Lower leg skin (tissue), 4 donors: Measurements from ENCODE around the gene SPAG9. TPM values are rescaled to one million over a fixed set of nuclear protein-coding genes. Genes with fewer than 3 reads are reported as not detected.

Source experiments
- DNase-seq, 2 donors: peaks; one replicate each; pipeline ENCODE4 v3.0.0-alpha.2; 2019; ENCODE audit warnings: low spot score in 2 of 2
- H3K4me3 ChIP-seq: fragments of 200-600 bp; sonication (generic); 2 replicates; pipeline ENCODE4 v1.5.1; 2017; ENCODE audit warnings: mild to moderate bottlenecking, low read depth; ENCODE audit not compliant: poor library complexity, severe bottlenecking
- POLR2A ChIP-seq, 2 donors: fragments of 450-650 bp; IDR thresholded peaks; one replicate each; pipeline ENCODE4 v1.6.1; 2016 to 2017; ENCODE audit warnings: antibody characterized with exemption in 2 of 2, mild to moderate bottlenecking in 1 of 2, moderate library complexity in 1 of 2
- WGBS, 2 donors: methylation state at CpG; one replicate each; pipeline ENCODE4 v1.1.5; 2018; 5-methylcytosine and 5-hydroxymethylcytosine counted together
- intact Hi-C: fragments of 100-400 bp; cut with DNase I; formaldehyde crosslinking; loops from one replicate; pipeline ENCODE4 v1.15.0; 2023; ENCODE audit warnings: low total_unique reads
- total RNA-seq, 4 donors: library from RNA; depleted of rRNA; stranded (reverse); fragments of >200 nt; gene quantifications; one replicate each; pipeline ENCODE4 v1.1.0, GENCODE V29; 2016
- TF ChIP-seq, protein P1 (sequence below), 3 donors: fragments of 450-650 bp; IDR thresholded peaks; one replicate each; pipeline ENCODE4 v1.5.1; 2016; ENCODE audit warnings: antibody characterized with exemption in 3 of 3, mild to moderate bottlenecking in 3 of 3, moderate library complexity in 2 of 3

SPAG9 gene
- total RNA-seq, 4 donors from 2014 or later = 63.7 to 106 (median 69.3) TPM

DNA sequence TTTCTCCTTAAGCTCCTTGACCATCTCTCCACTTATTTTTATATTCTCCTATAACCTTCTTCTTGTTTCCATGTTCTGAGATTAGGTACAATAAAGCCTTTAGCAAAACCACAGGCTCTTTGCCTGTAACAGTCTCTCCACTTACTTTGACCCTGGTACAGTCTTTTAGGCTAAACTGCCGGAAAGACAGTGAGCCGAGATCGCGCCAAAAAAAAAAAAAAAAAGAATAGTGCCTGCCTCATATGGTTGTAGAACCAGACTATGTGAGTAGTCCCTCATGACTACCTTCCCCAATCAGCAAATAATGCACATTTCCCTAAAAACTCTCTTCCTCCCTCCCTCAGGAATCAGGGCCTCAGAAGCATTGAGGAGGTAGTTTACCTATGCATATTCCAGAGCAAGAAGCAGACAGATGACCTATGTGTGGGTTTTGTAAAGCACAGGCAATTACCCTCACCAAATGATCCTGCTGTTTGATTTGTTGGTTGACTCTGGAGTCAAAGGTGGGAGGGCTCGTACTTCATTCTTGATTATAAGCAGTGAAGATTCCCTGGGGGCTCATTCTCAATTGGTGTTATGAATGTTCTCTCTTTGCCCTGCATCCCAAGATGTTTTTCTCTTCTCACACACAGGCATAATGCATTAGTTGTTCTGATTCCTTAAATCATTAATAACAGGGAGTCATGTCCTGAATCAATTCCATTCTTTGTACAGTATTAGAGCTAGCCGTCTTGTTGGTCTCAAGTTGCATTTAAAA, 23.8 kb upstream of the SPAG9 start:
- TF ChIP-seq, protein P1, sequence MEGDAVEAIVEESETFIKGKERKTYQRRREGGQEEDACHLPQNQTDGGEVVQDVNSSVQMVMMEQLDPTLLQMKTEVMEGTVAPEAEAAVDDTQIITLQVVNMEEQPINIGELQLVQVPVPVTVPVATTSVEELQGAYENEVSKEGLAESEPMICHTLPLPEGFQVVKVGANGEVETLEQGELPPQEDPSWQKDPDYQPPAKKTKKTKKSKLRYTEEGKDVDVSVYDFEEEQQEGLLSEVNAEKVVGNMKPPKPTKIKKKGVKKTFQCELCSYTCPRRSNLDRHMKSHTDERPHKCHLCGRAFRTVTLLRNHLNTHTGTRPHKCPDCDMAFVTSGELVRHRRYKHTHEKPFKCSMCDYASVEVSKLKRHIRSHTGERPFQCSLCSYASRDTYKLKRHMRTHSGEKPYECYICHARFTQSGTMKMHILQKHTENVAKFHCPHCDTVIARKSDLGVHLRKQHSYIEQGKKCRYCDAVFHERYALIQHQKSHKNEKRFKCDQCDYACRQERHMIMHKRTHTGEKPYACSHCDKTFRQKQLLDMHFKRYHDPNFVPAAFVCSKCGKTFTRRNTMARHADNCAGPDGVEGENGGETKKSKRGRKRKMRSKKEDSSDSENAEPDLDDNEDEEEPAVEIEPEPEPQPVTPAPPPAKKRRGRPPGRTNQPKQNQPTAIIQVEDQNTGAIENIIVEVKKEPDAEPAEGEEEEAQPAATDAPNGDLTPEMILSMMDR (IDR thresholded peaks at IDR 0.05) = no peak
- no peak for TF ChIP-seq POLR2A (IDR thresholded peaks at IDR 0.05)
- WGBS, 2 donors = 70 to 73% methylated on average over 6 of the region's 6 CpGs
- intact Hi-C loops = no loop called here
- H3K4me3 ChIP-seq = no peak overlapping the region
- DNase-seq = no peak

GRCh38 chr17:51142597-51142996, 21.9 kb upstream of the SPAG9 start:
- 93 to 96% methylated on average over 2 of the region's 2 CpGs for WGBS, 2 donors
- intact Hi-C loops = no loop called here
- no peak for DNase-seq
- no peak overlapping the region for H3K4me3 ChIP-seq
- TF ChIP-seq POLR2A (IDR thresholded peaks at IDR 0.05) = no peak
- TF ChIP-seq, protein P1 (IDR thresholded peaks at IDR 0.05) = no peak

DNA sequence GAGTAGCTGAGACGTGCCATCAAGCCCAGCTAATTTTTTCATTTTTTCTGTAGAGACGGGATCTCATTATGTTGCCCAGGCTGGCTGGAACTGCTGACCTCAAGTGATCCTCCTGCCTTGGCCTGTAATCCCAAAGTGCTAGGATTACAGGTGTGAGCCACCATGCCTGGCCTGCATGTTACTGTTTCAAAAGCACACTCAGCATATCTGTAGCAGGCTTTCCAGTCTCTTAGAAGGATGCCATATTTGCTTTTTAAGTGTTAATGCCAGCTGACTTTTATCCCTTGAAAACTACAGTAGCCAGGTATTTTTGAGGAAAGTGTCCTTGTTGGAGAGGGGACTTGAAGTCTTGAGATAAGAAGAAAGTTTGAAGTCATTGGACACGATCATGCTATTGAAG, 15.3 kb upstream of the SPAG9 start:
- no peak overlapping the region for H3K4me3 ChIP-seq
- TF ChIP-seq POLR2A (IDR thresholded peaks at IDR 0.05) = no peak
- TF ChIP-seq, protein P1 (IDR thresholded peaks at IDR 0.05) = no peak
- 94 to 97% methylated on average over 3 of the region's 3 CpGs for WGBS, 2 donors
- DNase-seq = no peak
- intact Hi-C loops = no loop called here

- WGBS, 2 donors = 66 to 74% methylated on average over 2 of the region's 2 CpGs
- DNase-seq = no peak
- H3K4me3 ChIP-seq = no peak overlapping the region
- intact Hi-C loops = no loop called here
- TF ChIP-seq, protein P1 (IDR thresholded peaks at IDR 0.05) = no peak
- TF ChIP-seq POLR2A (IDR thresholded peaks at IDR 0.05) = no peak
These were observed 12.7 kb upstream of the SPAG9 start for GRCh38 chr17:51133365-51133764.

DNA sequence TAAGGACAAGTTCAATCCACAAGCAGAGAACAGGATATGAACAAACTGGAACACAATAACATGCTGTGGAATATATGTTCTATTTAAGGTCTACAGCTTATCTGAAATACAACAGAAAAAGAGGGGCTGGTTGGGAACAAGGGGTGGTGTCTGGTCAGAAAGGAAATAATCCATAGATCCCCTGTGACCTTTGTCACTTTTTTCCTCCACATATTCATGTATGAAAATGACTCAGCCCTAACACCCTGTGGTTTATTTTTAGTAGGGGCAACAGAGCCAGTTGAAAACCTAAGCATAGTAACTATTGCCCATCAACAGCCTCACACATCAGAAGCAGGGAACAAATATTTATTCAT, 12.3 kb upstream of the SPAG9 start:
- no peak overlapping the region for H3K4me3 ChIP-seq
- intact Hi-C loops = no loop called here
- TF ChIP-seq, protein P1 (IDR thresholded peaks at IDR 0.05) = no peak
- TF ChIP-seq POLR2A (IDR thresholded peaks at IDR 0.05) = no peak
- no peak for DNase-seq

DNA sequence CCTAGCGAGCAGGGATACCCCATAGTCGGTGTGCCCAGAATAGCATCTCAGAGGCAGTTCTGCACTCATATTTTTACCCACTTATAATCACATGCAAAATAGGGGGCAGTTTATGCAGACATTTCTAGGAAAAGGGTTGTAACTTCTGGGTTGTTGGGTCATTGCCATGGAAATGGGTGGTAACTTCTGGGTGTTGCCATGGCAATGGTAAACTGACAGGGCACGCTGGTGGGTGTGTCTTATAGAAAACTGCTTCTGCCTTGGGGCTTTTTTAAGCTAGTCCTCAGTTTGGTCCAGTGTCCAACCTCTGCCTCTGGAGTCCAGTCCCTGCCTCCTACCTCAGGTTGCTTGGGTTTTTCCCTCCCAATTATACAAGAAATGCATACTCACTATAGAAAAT, 7.4 kb upstream of the SPAG9 start:
- WGBS, 2 donors = 47 to 50% methylated on average over 3 of the region's 3 CpGs
- intact Hi-C loops = no loop called here
- no peak for DNase-seq
- TF ChIP-seq, protein P1 (IDR thresholded peaks at IDR 0.05) = no peak
- no peak for TF ChIP-seq POLR2A (IDR thresholded peaks at IDR 0.05)
- H3K4me3 ChIP-seq = no peak overlapping the region
